Caco-2 (cell line): ENCODE results near the gene PKN1. TPM values are rescaled to one million over a fixed set of nuclear protein-coding genes. Genes with fewer than 3 reads are reported as not detected.

Experiments used
- BruUV-seq: library from RNA; stranded (reverse); fragments of 400-500 nt; replicated peaks from 2 replicates; lab custom pipeline; 2021; lab: Mats Ljungman, UMichigan
- CTCF ChIA-PET: fragments of 300-600 bp; sonication (Branson Sonifier 250); formaldehyde crosslinking; loops from one replicate; lab custom pipeline; 2022; ENCODE audit warnings: antibody characterized with exemption; lab: Charles Lee
- POLR2A ChIA-PET: fragments of 300-600 bp; sonication (Branson Sonifier 250); formaldehyde crosslinking; loops from one replicate; lab custom pipeline; 2022; ENCODE audit warnings: antibody characterized with exemption; lab: Charles Lee
- DNase-seq, 2 experiments: peaks; one replicate each; pipeline versions ENCODE4 v3.0.0 to v3.0.0-alpha.2; 2020 to 2022
- H3K27me3 ChIP-seq: replicated peaks from 2 replicates; pipeline ENCODE4 v1.6.0; 2011; ENCODE audit warnings: low read length; ENCODE audit not compliant: control insufficient read depth, insufficient read depth
- H3K36me3 ChIP-seq: 2 replicates; pipeline ENCODE4 v1.5.1; 2011; ENCODE audit warnings: low read length; ENCODE audit not compliant: control insufficient read depth, insufficient read depth
- H3K4me1 ChIP-seq: fragments of 250-450 bp; sonication (Bioruptor Pico); 2 replicates; pipeline ENCODE4 v1.5.1; 2020; ENCODE audit warnings: mild to moderate bottlenecking
- H3K4me3 ChIP-seq: 2 replicates; pipeline ENCODE4 v1.5.1; 2011; ENCODE audit warnings: low read depth, mild to moderate bottlenecking, control low read depth, low read length
- H3K9me3 ChIP-seq: fragments of 250-450 bp; sonication (Bioruptor Pico); 2 replicates; pipeline ENCODE4 v1.5.1; 2020; ENCODE audit warnings: mild to moderate bottlenecking, moderate library complexity
- H3K27ac Mint-ChIP-seq: one replicate; pipeline ENCODE4 v1.8.0; 2022; ENCODE audit warnings: mixed read lengths; ENCODE audit not compliant: unreplicated experiment
- H3K27me3 Mint-ChIP-seq: one replicate; pipeline ENCODE4 v1.8.0; 2022; ENCODE audit warnings: mixed read lengths; ENCODE audit not compliant: insufficient read depth, unreplicated experiment
- H3K36me3 Mint-ChIP-seq: one replicate; pipeline ENCODE4 v1.8.0; 2022; ENCODE audit warnings: mild to moderate bottlenecking, mixed read lengths; ENCODE audit not compliant: insufficient read depth, unreplicated experiment
- H3K4me1 Mint-ChIP-seq: one replicate; pipeline ENCODE4 v1.8.0; 2022; ENCODE audit warnings: low read depth, mixed read lengths; ENCODE audit not compliant: unreplicated experiment
- H3K4me3 Mint-ChIP-seq: one replicate; pipeline ENCODE4 v1.8.0; 2022; ENCODE audit warnings: mild to moderate bottlenecking, moderate library complexity, mixed read lengths; ENCODE audit not compliant: unreplicated experiment
- H3K9me3 Mint-ChIP-seq: one replicate; pipeline ENCODE4 v1.8.0; 2022; ENCODE audit warnings: mixed read lengths; ENCODE audit not compliant: unreplicated experiment
- intact Hi-C: fragments of 100-400 bp; cut with micrococcal nuclease; formaldehyde crosslinking; loops from one replicate; pipeline ENCODE4 v1.10.0; 2022; ENCODE audit not compliant: unreplicated experiment
- total RNA-seq: library from RNA; stranded (reverse); gene quantifications from 2 replicates; pipeline ENCODE4 v1.2.3, GENCODE V29; 2022
- TF ChIP-seq, protein P1 (sequence below), 2 experiments: fragments of 200-600 bp in 1 of 2; IDR thresholded peaks; 1 replicate in 1 of 2; 2 replicates in 1 of 2; pipeline versions ENCODE4 v1.5.1 to v1.8.0; 2011 to 2022; ENCODE audit warnings: antibody characterized with exemption in 1 of 2, control low read depth in 1 of 2, inconsistent platforms in 1 of 2, low read depth in 1 of 2, low read length in 1 of 2, mild to moderate bottlenecking in 1 of 2, moderate library complexity in 1 of 2; ENCODE audit not compliant: insufficient read depth in 1 of 2, severe bottlenecking in 1 of 2, unreplicated experiment in 1 of 2

PKN1 gene
- total RNA-seq, 1 experiment from 2014 or later = 102 TPM

DNA sequence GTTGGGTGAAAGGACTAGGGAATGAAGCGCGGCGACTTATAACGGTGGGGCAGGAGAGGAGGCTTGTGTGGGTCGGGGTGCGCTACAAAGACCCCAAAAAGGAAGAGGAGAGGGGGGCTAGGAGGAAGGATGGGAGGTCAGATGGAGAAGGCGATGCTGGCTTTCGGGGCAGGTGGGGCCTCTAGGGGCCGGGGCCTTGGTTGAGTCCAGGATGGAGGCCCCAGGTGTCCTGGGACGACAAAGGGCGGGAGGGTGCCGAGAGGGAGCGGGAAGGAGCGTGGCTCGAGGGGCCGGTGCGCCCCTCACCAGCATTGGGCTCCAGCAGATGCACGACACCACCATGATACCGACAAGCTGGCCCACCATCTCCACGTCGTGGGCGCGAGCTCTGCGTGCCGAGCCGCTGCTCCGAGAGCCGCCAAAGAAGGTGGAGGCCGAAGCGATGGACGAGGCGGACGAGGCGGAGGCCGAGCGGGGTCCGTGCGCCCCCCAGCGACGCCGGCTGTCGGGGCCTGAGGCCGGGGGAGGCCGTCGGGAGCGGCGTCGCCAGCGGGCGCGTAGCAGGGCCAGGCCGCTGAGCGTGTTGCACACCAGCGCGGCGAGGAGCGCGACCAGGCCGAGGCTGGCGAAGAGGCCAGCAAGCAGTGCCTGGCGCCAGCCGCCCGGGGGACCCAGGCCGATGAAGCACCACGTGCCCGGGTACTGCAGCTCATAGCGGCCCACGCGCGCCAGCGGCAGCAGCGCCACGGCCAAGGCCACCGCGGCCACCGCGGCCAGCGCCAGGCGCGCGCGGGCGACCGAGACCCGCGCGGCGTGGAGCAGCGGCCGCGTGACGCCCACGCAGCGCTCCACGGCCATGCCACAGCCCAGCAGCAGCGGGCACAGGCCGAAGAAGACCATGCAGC lies 40.2 kb downstream of the PKN1 start:
- TF ChIP-seq, protein P1, sequence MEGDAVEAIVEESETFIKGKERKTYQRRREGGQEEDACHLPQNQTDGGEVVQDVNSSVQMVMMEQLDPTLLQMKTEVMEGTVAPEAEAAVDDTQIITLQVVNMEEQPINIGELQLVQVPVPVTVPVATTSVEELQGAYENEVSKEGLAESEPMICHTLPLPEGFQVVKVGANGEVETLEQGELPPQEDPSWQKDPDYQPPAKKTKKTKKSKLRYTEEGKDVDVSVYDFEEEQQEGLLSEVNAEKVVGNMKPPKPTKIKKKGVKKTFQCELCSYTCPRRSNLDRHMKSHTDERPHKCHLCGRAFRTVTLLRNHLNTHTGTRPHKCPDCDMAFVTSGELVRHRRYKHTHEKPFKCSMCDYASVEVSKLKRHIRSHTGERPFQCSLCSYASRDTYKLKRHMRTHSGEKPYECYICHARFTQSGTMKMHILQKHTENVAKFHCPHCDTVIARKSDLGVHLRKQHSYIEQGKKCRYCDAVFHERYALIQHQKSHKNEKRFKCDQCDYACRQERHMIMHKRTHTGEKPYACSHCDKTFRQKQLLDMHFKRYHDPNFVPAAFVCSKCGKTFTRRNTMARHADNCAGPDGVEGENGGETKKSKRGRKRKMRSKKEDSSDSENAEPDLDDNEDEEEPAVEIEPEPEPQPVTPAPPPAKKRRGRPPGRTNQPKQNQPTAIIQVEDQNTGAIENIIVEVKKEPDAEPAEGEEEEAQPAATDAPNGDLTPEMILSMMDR (IDR thresholded peaks at IDR 0.05; ENCODE audit: insufficient read depth in 1 of 2, low read depth in 1 of 2, low read length in 1 of 2, severe bottlenecking in 1 of 2, unreplicated experiment in 1 of 2) = no peak
- no peaks in the 10 kb centered on the region for H3K9me3 ChIP-seq
- Mint-ChIP-seq H3K4me3 (peak overlapping the region; percentile 50), H3K27ac (peak overlapping the region; percentile 60), H3K36me3 (peaks cover 63% of the 10 kb centered on the region), H3K4me1 (peaks cover 15% of the 10 kb centered on the region), H3K9me3 (no peaks in the 10 kb centered on the region), H3K27me3 (no peaks in the 10 kb centered on the region)
- ChIA-PET CTCF (interaction anchor here (0.5 to 1.7 kb wide), 14 partner anchors 8 to 608 kb away, joined by 3 to 22 read pairs (median 4); partner anchors contain the start of genes ASF1B, GIPC1 and PKN1), POLR2A (no interaction called here)
- no peaks in the 10 kb centered on the region; the same call in 1 of the 2 replicates for H3K4me1 ChIP-seq
- no peak overlapping the region for H3K4me3 ChIP-seq
- no peak for DNase-seq
- BruUV-seq = no TSS peak
- no peaks in the 10 kb centered on the region for H3K36me3 ChIP-seq
- intact Hi-C loops = loop anchor here (10.0 kb wide), 1 partner anchor 109 kb away; no protein-coding TSS in a partner anchor
- H3K27me3 ChIP-seq = no peaks in the 10 kb centered on the region

GRCh38 chr19:14473978-14474578 lies 41.0 kb downstream of the PKN1 start:
- TF ChIP-seq, protein P1 (IDR thresholded peaks at IDR 0.05; ENCODE audit: insufficient read depth in 1 of 2, low read depth in 1 of 2, low read length in 1 of 2, severe bottlenecking in 1 of 2, unreplicated experiment in 1 of 2) = no peak
- Histone ChIP-seq H3K27me3 (no peaks in the 10 kb centered on the region), H3K36me3 (no peaks in the 10 kb centered on the region), H3K9me3 (no peaks in the 10 kb centered on the region), H3K4me3 (no peak overlapping the region), H3K4me1 (no peaks in the 10 kb centered on the region; the same call in 1 of the 2 replicates)
- Mint-ChIP-seq H3K4me3 (no peak overlapping the region), H3K27ac (no peak overlapping the region), H3K4me1 (peaks cover 15% of the 10 kb centered on the region), H3K36me3 (peaks cover 66% of the 10 kb centered on the region), H3K9me3 (no peaks in the 10 kb centered on the region), H3K27me3 (no peaks in the 10 kb centered on the region)
- intact Hi-C loops = loop anchor here (10.0 kb wide), 1 partner anchor 109 kb away; no protein-coding TSS in a partner anchor
- BruUV-seq = no TSS peak
- ChIA-PET CTCF (no interaction called here), POLR2A (no interaction called here)
- DNase-seq = no peak

DNA sequence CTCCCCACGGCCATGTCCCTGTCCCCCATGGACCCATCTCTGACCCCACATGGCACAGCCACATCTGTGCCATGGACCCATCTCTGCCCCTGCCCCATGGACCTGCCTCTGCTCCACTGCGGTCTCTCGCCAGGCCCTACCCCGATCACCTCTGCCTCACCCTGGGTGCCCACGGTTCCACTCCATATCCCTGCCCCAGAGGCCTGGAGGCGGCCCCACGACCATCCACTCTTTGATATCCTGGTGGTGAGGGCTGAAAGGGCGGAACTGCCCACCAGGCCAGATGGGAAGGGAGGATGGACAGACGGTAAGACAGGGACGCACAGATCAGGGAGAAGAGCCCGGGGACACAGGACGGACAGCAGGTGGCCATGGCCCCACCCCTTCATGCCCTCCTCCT lies 41.7 kb downstream of the PKN1 start:
- Mint-ChIP-seq H3K36me3 (peaks cover 66% of the 10 kb centered on the region), H3K27me3 (no peaks in the 10 kb centered on the region), H3K27ac (no peak overlapping the region), H3K4me3 (peak overlapping the region; percentile 28), H3K9me3 (no peaks in the 10 kb centered on the region), H3K4me1 (peaks cover 15% of the 10 kb centered on the region)
- Histone ChIP-seq H3K36me3 (no peaks in the 10 kb centered on the region; the same call in 1 of the 2 replicates), H3K4me3 (no peak overlapping the region), H3K9me3 (no peaks in the 10 kb centered on the region), H3K4me1 (no peaks in the 10 kb centered on the region; the same call in 1 of the 2 replicates), H3K27me3 (no peaks in the 10 kb centered on the region)
- ChIA-PET CTCF (no interaction called here), POLR2A (no interaction called here)
- TF ChIP-seq, protein P1 (IDR thresholded peaks at IDR 0.05; ENCODE audit: insufficient read depth in 1 of 2, low read depth in 1 of 2, low read length in 1 of 2, severe bottlenecking in 1 of 2, unreplicated experiment in 1 of 2) = no peak
- no TSS peak for BruUV-seq
- no peak for DNase-seq
- intact Hi-C loops = loop anchor here (10.0 kb wide), 1 partner anchor 110 kb away; no protein-coding TSS in a partner anchor
